Central memory CD8-positive, alpha-beta T cell (primary cell): Measurements from ENCODE around the gene BACE2.
"Not testable (repeated sequence)": the region's sequence is repeated elsewhere in the genome, so short reads cannot be mapped to it uniquely, and the experiment has no call there.

Experiments used
- ATAC-seq: fragments of 150-1000 bp; cut with Tn5 transposase; replicated peaks from 2 replicates; pipeline ENCODE4 v1.10.0; 2022; ENCODE audit warnings: mild to moderate bottlenecking, moderate FRiP score, moderate number of reproducible peaks; ENCODE audit not compliant: poor library complexity, severe bottlenecking; ENCODE audit errors: extremely low read depth
- DNase-seq, 2 donors: peaks; one replicate each; pipeline ENCODE4 v3.0.0; 2021; ENCODE audit warnings: low spot score in 2 of 2
- H3K27ac Mint-ChIP-seq: one replicate; pipeline ENCODE4 v1.8.0; 2022; ENCODE audit warnings: low read depth, mild to moderate bottlenecking, moderate library complexity, mixed read lengths
- H3K27me3 Mint-ChIP-seq: one replicate; pipeline ENCODE4 v1.8.0; 2022; ENCODE audit warnings: mixed read lengths
- H3K36me3 Mint-ChIP-seq: one replicate; pipeline ENCODE4 v1.8.0; 2022; ENCODE audit warnings: mild to moderate bottlenecking, moderate library complexity, mixed read lengths; ENCODE audit not compliant: insufficient read depth
- H3K4me1 Mint-ChIP-seq: one replicate; pipeline ENCODE4 v1.8.0; 2022; ENCODE audit warnings: mixed read lengths
- H3K4me3 Mint-ChIP-seq: one replicate; pipeline ENCODE4 v1.8.0; 2022; ENCODE audit warnings: mild to moderate bottlenecking, moderate library complexity, mixed read lengths
- H3K9me3 Mint-ChIP-seq: one replicate; pipeline ENCODE4 v1.8.0; 2022; ENCODE audit warnings: mixed read lengths

The BACE2 gene

GRCh38 chr21:41242238-41242829, 74.4 kb downstream of the BACE2 start:
- no peaks in the 10 kb centered on the region for H3K36me3 Mint-ChIP-seq
- no peaks in the 10 kb centered on the region for H3K4me1 Mint-ChIP-seq
- H3K9me3 Mint-ChIP-seq, result no peaks in the 10 kb centered on the region
- no peak for ATAC-seq
- peaks cover 27% of the 10 kb centered on the region for H3K27me3 Mint-ChIP-seq
- no peak for DNase-seq
- H3K27ac Mint-ChIP-seq, result no peak overlapping the region
- no peak overlapping the region for H3K4me3 Mint-ChIP-seq

DNA sequence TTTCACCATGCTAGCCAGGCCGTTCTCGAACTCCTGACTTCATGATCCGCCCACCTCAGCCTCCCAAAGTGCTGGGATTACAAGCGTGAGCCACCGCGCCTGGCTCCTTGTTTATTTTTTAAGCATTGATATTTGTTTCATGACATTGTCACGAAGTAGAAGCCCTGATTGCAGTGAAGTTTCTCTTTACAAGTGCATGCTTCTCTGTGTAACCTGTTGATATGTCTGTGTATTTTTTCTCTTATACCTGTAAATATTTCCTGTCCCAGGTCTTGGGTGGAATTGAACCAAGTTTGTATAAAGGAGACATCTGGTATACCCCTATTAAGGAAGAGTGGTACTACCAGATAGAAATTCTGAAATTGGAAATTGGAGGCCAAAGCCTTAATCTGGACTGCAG, 75.1 kb downstream of the BACE2 start:
- Mint-ChIP-seq H3K9me3 (no peaks in the 10 kb centered on the region), H3K36me3 (no peaks in the 10 kb centered on the region), H3K4me1 (no peaks in the 10 kb centered on the region), H3K27me3 (peaks cover 27% of the 10 kb centered on the region), H3K27ac (no peak overlapping the region), H3K4me3 (no peak overlapping the region)
- no peak for ATAC-seq
- no peak for DNase-seq

- not testable (repeated sequence) for H3K9me3 Mint-ChIP-seq, H3K27ac Mint-ChIP-seq, H3K4me3 Mint-ChIP-seq, ATAC-seq, DNase-seq, H3K4me1 Mint-ChIP-seq, H3K36me3 Mint-ChIP-seq
- H3K27me3 Mint-ChIP-seq, result peaks cover 27% of the 10 kb centered on the region
These were observed 76.4 kb downstream of the BACE2 start for GRCh38 chr21:41244266-41244880.

- DNase-seq (no peak), ATAC-seq (no peak)
- Mint-ChIP-seq H3K27me3 (peaks cover 27% of the 10 kb centered on the region), H3K4me3 (no peak overlapping the region), H3K36me3 (no peaks in the 10 kb centered on the region), H3K4me1 (no peaks in the 10 kb centered on the region), H3K27ac (no peak overlapping the region), H3K9me3 (no peaks in the 10 kb centered on the region)
These were observed 77.7 kb downstream of the BACE2 start for GRCh38 chr21:41245509-41246135.

DNA sequence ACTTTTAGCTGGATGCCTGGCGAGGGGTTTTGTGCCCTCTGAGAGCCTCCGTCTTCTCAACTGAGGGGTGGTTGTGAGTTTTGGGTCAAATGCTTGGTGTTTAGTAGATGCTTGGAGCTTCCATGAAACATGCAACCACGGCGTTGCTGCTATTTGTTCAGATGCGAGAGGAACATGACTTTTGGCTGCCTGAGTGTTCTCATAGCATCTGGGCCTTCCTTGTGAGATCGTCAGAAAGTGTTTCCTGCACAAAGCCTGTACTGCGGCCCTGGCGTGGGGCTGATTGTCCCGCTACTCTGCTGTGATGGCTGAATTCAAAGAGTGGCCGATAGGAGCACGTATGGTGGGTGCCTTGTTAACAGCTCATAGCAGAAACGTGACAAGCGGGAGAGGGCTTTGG, 78.8 kb downstream of the BACE2 start:
- no peaks in the 10 kb centered on the region for H3K4me1 Mint-ChIP-seq
- no peaks in the 10 kb centered on the region for H3K9me3 Mint-ChIP-seq
- ATAC-seq (no peak), DNase-seq (no peak)
- H3K27me3 Mint-ChIP-seq, result peaks cover 26% of the 10 kb centered on the region
- H3K27ac Mint-ChIP-seq, result no peak overlapping the region
- no peaks in the 10 kb centered on the region for H3K36me3 Mint-ChIP-seq
- H3K4me3 Mint-ChIP-seq, result no peak overlapping the region

DNA sequence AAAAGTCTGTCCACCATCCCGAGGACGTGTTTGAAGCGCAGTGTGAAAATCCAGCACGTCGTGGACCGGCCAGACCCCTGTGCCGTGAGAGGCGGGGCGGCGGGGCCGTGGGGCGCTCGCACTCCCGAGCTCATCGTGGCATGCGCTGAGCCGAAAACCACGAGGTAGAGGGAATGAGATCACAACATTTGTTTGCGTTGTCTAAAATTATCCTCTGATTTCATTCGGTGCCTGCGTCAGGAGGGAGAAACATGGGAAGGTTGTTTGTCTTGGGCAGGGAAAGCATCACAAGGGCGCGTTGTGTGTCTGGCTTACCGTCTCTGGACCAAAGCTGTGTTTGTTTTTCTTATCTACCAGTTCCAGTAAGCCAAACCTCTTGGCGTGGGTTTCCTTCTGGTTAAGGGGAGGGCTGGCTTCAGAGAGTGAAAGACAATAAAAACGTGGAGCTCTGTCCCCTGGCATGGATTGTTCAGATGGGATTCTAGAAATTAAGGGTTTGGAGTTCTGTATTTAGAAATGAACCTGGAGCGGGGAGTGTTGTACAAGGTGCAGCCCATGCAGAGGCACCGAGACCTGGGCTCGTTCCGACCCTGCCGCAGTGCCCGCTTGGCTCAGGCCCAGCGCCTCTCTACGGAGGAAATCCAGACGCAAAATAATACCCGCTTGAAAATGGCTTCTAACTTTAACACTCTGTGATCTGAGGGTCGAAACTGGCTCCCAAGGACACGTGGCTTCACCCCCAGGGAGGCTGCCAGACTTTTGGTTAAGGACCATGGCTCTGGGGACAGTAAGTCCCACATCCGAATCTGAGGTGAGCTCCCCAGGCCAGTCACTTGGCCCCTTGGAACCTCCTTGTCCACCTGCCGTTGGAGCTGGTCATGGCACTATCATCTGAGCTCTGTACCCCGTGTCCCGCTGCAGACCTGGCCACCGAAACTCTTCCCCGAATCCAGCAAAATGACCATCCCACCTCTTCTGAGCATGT, 79.9 kb downstream of the BACE2 start:
- peaks cover 33% of the 10 kb centered on the region for H3K27me3 Mint-ChIP-seq
- ATAC-seq (no peak), DNase-seq (no peak)
- no peaks in the 10 kb centered on the region for H3K9me3 Mint-ChIP-seq
- no peak overlapping the region for H3K27ac Mint-ChIP-seq
- no peaks in the 10 kb centered on the region for H3K36me3 Mint-ChIP-seq
- no peaks in the 10 kb centered on the region for H3K4me1 Mint-ChIP-seq
- no peak overlapping the region for H3K4me3 Mint-ChIP-seq

DNA sequence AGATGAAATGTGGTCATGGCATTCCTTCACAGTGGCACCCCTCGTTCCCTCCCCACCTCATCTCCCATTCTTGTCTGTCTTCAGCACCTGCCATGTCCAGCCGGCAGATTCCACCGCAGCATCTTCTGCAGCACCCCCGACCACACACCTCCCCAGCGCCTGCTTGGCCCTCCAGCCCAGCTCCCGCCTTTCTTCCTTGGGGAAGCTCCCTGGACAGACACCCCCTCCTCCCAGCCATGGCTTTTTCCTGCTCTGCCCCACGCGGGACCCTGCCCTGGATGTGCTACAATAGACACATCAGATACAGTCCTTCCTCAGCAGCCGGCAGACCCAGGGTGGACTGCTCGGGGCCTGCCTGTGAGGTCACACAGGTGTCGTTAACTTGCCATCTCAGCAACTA, 81.5 kb downstream of the BACE2 start:
- peaks cover 4% of the 10 kb centered on the region for H3K9me3 Mint-ChIP-seq
- H3K4me1 Mint-ChIP-seq, result no peaks in the 10 kb centered on the region
- ATAC-seq, result no peak
- H3K27ac Mint-ChIP-seq, result no peak overlapping the region
- DNase-seq, result no peak
- peaks cover 33% of the 10 kb centered on the region for H3K27me3 Mint-ChIP-seq
- H3K4me3 Mint-ChIP-seq, result no peak overlapping the region
- no peaks in the 10 kb centered on the region for H3K36me3 Mint-ChIP-seq

GRCh38 chr21:41250519-41250918, 82.6 kb downstream of the BACE2 start:
- no peaks in the 10 kb centered on the region for H3K36me3 Mint-ChIP-seq
- peaks cover 11% of the 10 kb centered on the region for H3K9me3 Mint-ChIP-seq
- DNase-seq (no peak), ATAC-seq (no peak)
- H3K27me3 Mint-ChIP-seq, result peaks cover 36% of the 10 kb centered on the region
- no peak overlapping the region for H3K4me3 Mint-ChIP-seq
- no peaks in the 10 kb centered on the region for H3K4me1 Mint-ChIP-seq
- H3K27ac Mint-ChIP-seq, result no peak overlapping the region

- H3K4me1 Mint-ChIP-seq, result no peaks in the 10 kb centered on the region
- peaks cover 11% of the 10 kb centered on the region for H3K9me3 Mint-ChIP-seq
- no peak overlapping the region for H3K4me3 Mint-ChIP-seq
- DNase-seq, result no peak
- no peak for ATAC-seq
- no peak overlapping the region for H3K27ac Mint-ChIP-seq
- H3K27me3 Mint-ChIP-seq, result peaks cover 38% of the 10 kb centered on the region
- peaks cover 4% of the 10 kb centered on the region for H3K36me3 Mint-ChIP-seq
These were observed 84.1 kb downstream of the BACE2 start for GRCh38 chr21:41251961-41252642.

DNA sequence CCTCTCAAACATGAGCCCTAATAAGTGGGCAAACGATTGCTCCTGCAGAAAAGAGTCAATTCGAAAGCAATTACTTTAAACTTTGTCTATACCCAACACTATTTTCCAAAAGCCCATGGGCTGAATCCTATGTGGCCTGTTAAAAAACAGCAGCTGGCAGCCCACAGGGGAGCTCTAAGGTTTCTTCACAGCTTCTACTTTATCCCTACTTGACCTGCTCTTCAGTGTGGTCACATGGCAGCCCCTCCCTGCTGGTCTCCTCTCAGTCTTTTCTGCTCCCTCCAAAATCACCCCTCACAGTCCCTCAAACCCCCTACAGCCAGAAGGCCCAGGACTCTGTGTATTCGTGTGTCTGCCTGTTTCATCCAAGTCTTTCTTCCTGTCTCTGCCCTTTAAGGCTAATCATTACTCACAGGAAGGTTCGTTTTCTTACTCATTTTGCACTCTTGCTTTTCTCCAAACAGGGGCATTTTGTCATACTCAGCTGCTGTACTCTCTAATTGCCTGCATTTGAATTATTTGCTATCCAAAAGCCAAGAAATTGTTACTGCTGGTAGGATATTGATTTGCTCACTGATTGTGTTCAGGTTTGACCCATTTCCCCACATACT, 86.2 kb downstream of the BACE2 start:
- DNase-seq, result no peak
- peaks cover 4% of the 10 kb centered on the region for H3K36me3 Mint-ChIP-seq
- ATAC-seq, result no peak
- H3K27me3 Mint-ChIP-seq, result peaks cover 44% of the 10 kb centered on the region
- no peaks in the 10 kb centered on the region for H3K4me1 Mint-ChIP-seq
- H3K27ac Mint-ChIP-seq, result no peak overlapping the region
- no peak overlapping the region for H3K4me3 Mint-ChIP-seq
- H3K9me3 Mint-ChIP-seq, result peaks cover 11% of the 10 kb centered on the region

GRCh38 chr21:41255190-41255589, 87.2 kb downstream of the BACE2 start:
- Mint-ChIP-seq H3K4me1 (no peaks in the 10 kb centered on the region), H3K27me3 (peaks cover 44% of the 10 kb centered on the region), H3K9me3 (peaks cover 11% of the 10 kb centered on the region), H3K36me3 (peaks cover 4% of the 10 kb centered on the region), H3K27ac (no peak overlapping the region), H3K4me3 (no peak overlapping the region)
- DNase-seq, result no peak
- ATAC-seq, result no peak

DNA sequence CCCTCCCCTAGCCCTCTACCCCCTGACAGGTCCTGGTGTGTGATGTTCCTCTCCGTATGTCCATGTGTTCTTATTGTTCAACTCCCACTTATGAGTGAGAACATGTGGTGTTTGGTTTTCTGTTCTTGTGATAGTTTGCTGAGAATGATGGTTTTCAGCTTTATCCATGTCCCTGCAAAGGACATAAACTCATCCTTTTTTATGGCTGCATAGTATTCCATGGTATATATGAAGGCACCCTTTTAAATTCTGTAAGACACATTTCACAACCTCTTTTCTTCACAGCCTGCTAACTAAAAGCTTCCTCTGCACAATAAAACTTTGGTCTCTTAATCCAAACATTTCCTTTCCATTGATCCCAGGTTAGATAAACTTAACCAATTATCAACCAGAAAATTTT, 88.3 kb downstream of the BACE2 start:
- peaks cover 11% of the 10 kb centered on the region for H3K9me3 Mint-ChIP-seq
- not testable (repeated sequence) for H3K36me3 Mint-ChIP-seq, ATAC-seq, H3K4me3 Mint-ChIP-seq, H3K4me1 Mint-ChIP-seq, H3K27ac Mint-ChIP-seq, DNase-seq
- peaks cover 44% of the 10 kb centered on the region for H3K27me3 Mint-ChIP-seq
